ENCODE measurements around the gene GTF2H4.
A peak's percentile ranks its signal among the peaks of the same experiment; 100 is the strongest.

GTF2H4 gene

DNA sequence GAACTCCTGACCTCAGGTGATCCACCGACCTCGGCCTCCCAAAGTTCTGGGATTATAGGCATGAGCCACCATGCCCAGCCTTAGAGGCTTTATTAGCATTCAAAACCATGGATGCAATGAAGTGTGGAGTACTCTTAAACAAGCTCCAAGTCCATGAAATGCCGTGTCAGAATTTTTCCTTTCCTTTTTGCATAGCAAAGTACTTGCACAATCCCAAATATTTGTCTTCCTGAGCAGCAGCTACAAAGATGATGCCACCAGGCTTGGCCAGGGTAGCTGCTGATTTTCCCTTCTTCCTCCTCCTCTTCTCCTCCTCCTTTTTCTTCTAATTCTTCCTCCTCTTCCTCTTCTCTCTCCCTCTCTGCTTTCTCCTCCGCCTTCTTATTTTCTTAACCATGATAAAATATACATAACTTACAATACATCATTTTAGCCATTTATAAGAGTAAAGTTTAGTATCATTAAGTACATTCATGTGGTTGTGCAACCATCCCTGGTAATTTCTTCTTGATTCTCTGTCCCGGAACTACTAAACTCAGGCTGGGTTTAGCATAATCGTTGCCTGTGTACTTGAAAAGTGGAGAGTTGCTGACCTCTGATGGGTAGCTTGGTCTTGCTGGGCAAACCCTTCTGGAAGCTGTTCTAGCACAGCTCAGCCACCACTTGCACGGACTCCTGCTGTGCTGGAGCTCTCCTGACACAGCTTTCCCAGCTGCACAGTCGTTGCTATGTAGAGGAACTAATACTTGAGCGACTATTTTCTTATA, 53.1 kb downstream of the GTF2H4 start:
- no peak for DNase-seq

- DNase-seq: no peak
Observed at GRCh38 chr6:30962716-30963115, 54.7 kb downstream of the GTF2H4 start.

GRCh38 chr6:30963641-30964040, 55.6 kb downstream of the GTF2H4 start:
- DNase-seq: peak; percentile 45

All from HCEC 1CT (cell line).